ENCODE results near the gene CEP112.

Gene CEP112

GRCh38 chr17:65598746-65599145 lies 593.2 kb downstream of the CEP112 start:
- no peaks in the 10 kb centered on the region for H3K27me3 ChIP-seq (ENCODE audit: control insufficient read depth, insufficient read depth, low read length)
- H3K4me1 ChIP-seq (ENCODE audit: control insufficient read depth, insufficient read depth, low read length): no peaks in the 10 kb centered on the region
- no peaks in the 10 kb centered on the region for H3K36me3 ChIP-seq (ENCODE audit: insufficient read depth, low read length)
- no peaks in the 10 kb centered on the region for H3K9me3 ChIP-seq (replicated peaks; ENCODE audit: low read length)
- H3K9ac ChIP-seq (ENCODE audit: low read depth, low read length): no peak overlapping the region
- no peak overlapping the region for H3K4me2 ChIP-seq (ENCODE audit: low read length)
- no peak overlapping the region for H3K4me3 ChIP-seq (ENCODE audit: low read length)

DNA sequence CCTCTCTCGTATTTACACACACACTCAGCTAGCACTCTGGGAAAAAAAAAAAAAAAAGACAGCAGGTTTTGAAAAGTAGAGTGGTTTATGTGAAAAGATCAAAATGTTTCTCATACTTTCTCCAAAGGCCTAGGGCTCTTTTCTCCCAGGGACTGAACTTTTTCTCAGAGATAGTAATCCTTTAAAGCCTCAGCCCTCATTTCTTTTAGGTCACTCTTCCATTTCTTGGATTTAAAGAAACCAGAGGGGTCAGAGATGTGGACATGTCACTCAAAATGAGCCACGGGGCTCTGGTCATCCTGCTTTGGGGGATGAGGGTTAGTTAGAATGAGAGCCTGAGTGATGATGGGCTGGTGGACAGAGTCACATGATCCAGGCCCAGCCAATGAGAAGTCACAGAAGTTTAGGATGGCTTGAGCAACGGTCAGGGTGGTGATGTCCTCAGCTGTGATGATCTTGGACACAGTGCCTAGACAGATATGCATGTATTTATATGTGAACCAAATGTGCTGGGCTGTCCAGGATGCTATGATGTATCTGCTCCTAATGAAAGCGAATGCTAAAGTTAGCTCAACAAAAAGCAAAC lies 596.8 kb downstream of the CEP112 start:
- Histone ChIP-seq H3K4me2 (ENCODE audit: low read length) (no peak overlapping the region), H3K9me3 (replicated peaks; ENCODE audit: low read length) (no peaks in the 10 kb centered on the region), H3K4me1 (ENCODE audit: control insufficient read depth, insufficient read depth, low read length) (no peaks in the 10 kb centered on the region), H3K9ac (ENCODE audit: low read depth, low read length) (no peak overlapping the region), H3K4me3 (ENCODE audit: low read length) (no peak overlapping the region), H3K27me3 (ENCODE audit: control insufficient read depth, insufficient read depth, low read length) (no peaks in the 10 kb centered on the region), H3K36me3 (ENCODE audit: insufficient read depth, low read length) (no peaks in the 10 kb centered on the region)

- Histone ChIP-seq H3K36me3 (ENCODE audit: insufficient read depth, low read length) (no peaks in the 10 kb centered on the region), H3K4me1 (ENCODE audit: control insufficient read depth, insufficient read depth, low read length) (no peaks in the 10 kb centered on the region), H3K4me2 (ENCODE audit: low read length) (no peak overlapping the region), H3K4me3 (ENCODE audit: low read length) (no peak overlapping the region), H3K9ac (ENCODE audit: low read depth, low read length) (no peak overlapping the region), H3K27me3 (ENCODE audit: control insufficient read depth, insufficient read depth, low read length) (no peaks in the 10 kb centered on the region), H3K9me3 (replicated peaks; ENCODE audit: low read length) (no peaks in the 10 kb centered on the region)
Measured at GRCh38 chr17:65593855-65594845, 597.8 kb downstream of the CEP112 start.

DNA sequence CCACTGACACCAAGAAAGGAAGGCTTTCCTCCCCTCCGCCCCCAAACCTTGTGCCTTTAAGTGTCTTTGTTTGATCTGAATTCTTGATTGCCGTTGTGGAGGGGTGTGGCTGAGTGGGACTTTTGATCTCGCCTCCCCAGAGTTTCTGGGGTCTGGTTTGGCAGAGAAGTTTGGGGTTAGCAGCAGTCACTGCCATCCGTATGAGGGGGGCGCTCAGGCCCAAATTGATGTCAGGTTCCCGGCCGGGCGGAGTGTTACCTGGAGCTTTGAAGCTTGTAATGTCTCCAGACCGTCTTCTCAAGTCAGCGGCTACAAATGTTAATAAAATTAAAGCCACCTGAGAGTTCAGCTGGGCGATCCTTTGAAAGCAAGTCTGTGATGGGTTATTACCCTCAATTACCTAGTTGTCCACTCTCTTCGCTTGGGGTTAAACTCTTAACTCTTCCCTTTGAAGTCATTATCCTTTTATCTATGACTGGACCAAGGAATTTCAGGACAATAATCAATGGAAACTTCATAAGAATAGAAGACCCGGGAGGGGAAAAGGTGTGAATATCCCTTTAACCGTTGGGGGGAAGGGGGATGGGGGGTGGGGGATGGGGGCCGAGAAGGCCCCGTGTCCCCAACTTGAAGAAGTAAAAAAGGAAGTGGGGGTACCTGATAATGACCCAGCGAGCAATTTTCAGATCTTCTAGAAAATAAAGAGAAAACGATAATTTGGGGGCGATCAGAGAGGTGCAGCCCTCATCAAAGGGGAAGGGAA lies 598.7 kb downstream of the CEP112 start:
- H3K36me3 ChIP-seq (ENCODE audit: insufficient read depth, low read length): no peaks in the 10 kb centered on the region
- no peaks in the 10 kb centered on the region for H3K9me3 ChIP-seq (replicated peaks; ENCODE audit: low read length)
- no peak overlapping the region for H3K4me3 ChIP-seq (ENCODE audit: low read length)
- H3K4me2 ChIP-seq (ENCODE audit: low read length): no peak overlapping the region
- no peaks in the 10 kb centered on the region for H3K27me3 ChIP-seq (ENCODE audit: control insufficient read depth, insufficient read depth, low read length)
- no peak overlapping the region for H3K9ac ChIP-seq (ENCODE audit: low read depth, low read length)
- H3K4me1 ChIP-seq (ENCODE audit: control insufficient read depth, insufficient read depth, low read length): no peaks in the 10 kb centered on the region

DNA sequence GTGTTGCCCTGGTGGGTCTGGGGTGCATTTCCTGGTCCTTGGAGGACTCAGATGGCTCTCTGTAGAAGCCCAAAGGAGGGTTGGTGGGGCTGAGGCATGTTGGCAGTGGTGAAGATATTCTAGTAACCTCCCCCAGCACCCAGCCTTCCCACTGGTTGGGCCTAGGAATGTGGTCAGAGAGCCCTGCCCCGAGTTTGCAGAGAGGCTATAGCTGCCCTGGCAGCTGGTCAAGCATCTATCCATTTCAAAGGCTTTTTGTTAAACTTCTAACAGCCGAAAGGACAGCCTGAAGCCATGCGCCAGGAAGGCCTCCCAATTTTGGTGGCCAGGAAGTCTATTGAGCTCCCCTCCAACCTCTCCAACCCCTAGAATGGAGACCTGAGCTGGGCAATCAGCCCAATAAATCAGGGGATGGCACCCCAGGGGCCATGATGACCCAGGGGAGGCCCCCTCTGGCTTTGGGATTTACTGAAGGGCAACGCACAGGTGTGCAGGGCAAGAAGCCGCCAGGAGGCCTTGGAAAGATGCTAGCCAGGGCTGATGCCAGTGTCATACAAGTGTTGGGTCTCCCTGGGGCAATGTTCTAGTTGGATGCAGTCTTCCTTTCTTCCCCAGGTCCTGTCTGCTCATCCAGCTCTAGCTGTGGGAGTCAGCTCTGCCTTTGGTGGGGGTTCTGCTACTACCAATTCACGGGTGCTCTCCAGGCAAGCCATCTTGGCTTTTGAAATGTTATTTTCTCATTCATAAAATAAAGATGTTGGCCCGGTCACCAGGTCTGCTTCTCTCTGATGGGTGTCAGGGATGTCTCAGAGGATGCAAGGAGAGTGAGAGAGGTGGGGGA lies 599.6 kb downstream of the CEP112 start:
- H3K4me1 ChIP-seq (ENCODE audit: control insufficient read depth, insufficient read depth, low read length): no peaks in the 10 kb centered on the region
- no peak overlapping the region for H3K4me2 ChIP-seq (ENCODE audit: low read length)
- no peaks in the 10 kb centered on the region for H3K36me3 ChIP-seq (ENCODE audit: insufficient read depth, low read length)
- H3K4me3 ChIP-seq (ENCODE audit: low read length): no peak overlapping the region
- H3K9me3 ChIP-seq (replicated peaks; ENCODE audit: low read length): no peaks in the 10 kb centered on the region
- H3K27me3 ChIP-seq (ENCODE audit: control insufficient read depth, insufficient read depth, low read length): no peaks in the 10 kb centered on the region
- H3K9ac ChIP-seq (ENCODE audit: low read depth, low read length): no peak overlapping the region

DNA sequence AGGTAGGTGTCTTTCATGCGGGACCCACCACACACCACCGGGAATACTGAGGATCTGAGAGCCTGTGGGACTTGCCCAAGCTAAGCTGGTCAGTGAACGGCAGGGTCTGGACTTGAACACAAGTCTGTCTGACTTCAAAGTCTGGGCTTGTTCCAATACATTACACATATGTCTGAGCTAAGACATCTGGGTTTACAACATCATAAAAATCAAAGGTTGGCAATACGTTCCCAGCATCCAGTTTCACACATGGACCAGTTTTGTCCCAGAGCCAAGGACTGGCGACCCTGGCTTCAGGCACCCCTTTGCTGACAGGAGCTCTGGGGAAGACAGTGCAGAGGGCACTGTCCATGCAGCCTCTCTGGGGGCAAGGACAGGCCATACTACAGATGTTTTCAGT lies 602.6 kb downstream of the CEP112 start:
- Histone ChIP-seq H3K4me1 (ENCODE audit: control insufficient read depth, insufficient read depth, low read length) (no peaks in the 10 kb centered on the region), H3K4me2 (ENCODE audit: low read length) (no peak overlapping the region), H3K27me3 (ENCODE audit: control insufficient read depth, insufficient read depth, low read length) (no peaks in the 10 kb centered on the region), H3K36me3 (ENCODE audit: insufficient read depth, low read length) (no peaks in the 10 kb centered on the region), H3K9me3 (replicated peaks; ENCODE audit: low read length) (no peaks in the 10 kb centered on the region), H3K9ac (ENCODE audit: low read depth, low read length) (no peak overlapping the region), H3K4me3 (ENCODE audit: low read length) (no peak overlapping the region)

GRCh38 chr17:65588181-65588808 lies 603.6 kb downstream of the CEP112 start:
- H3K9ac ChIP-seq (ENCODE audit: low read depth, low read length): no peak overlapping the region

GRCh38 chr17:65587534-65588180 lies 604.3 kb downstream of the CEP112 start:
- Histone ChIP-seq H3K9ac (ENCODE audit: low read depth, low read length) (no peak overlapping the region), H3K27me3 (ENCODE audit: control insufficient read depth, insufficient read depth, low read length) (no peaks in the 10 kb centered on the region), H3K9me3 (replicated peaks; ENCODE audit: low read length) (no peaks in the 10 kb centered on the region), H3K36me3 (ENCODE audit: insufficient read depth, low read length) (no peaks in the 10 kb centered on the region), H3K4me2 (ENCODE audit: low read length) (no peak overlapping the region), H3K4me3 (ENCODE audit: low read length) (no peak overlapping the region), H3K4me1 (ENCODE audit: control insufficient read depth, insufficient read depth, low read length) (no peaks in the 10 kb centered on the region)

More at GRCh38 chr17:65588181-65588808, 603.6 kb downstream of the CEP112 start:
- no peak overlapping the region for H3K4me2 ChIP-seq (ENCODE audit: low read length)
- no peaks in the 10 kb centered on the region for H3K27me3 ChIP-seq (ENCODE audit: control insufficient read depth, insufficient read depth, low read length)
- no peak overlapping the region for H3K4me3 ChIP-seq (ENCODE audit: low read length)
- H3K36me3 ChIP-seq (ENCODE audit: insufficient read depth, low read length): no peaks in the 10 kb centered on the region
- no peaks in the 10 kb centered on the region for H3K4me1 ChIP-seq (ENCODE audit: control insufficient read depth, insufficient read depth, low read length)
- H3K9me3 ChIP-seq (replicated peaks; ENCODE audit: low read length): no peaks in the 10 kb centered on the region

GRCh38 chr17:65586899-65587298 lies 605.0 kb downstream of the CEP112 start:
- no peaks in the 10 kb centered on the region for H3K9me3 ChIP-seq (replicated peaks; ENCODE audit: low read length)
- H3K27me3 ChIP-seq (ENCODE audit: control insufficient read depth, insufficient read depth, low read length): no peaks in the 10 kb centered on the region
- H3K4me1 ChIP-seq (ENCODE audit: control insufficient read depth, insufficient read depth, low read length): no peaks in the 10 kb centered on the region
- H3K36me3 ChIP-seq (ENCODE audit: insufficient read depth, low read length): no peaks in the 10 kb centered on the region
- no peak overlapping the region for H3K9ac ChIP-seq (ENCODE audit: low read depth, low read length)
- H3K4me3 ChIP-seq (ENCODE audit: low read length): no peak overlapping the region
- no peak overlapping the region for H3K4me2 ChIP-seq (ENCODE audit: low read length)
